SK-N-SH (cell line): Measurements from ENCODE around the gene RASL12.

Experiments
- EZH2phosphoT487 ChIP-seq: fragments of 200-600 bp; sonication (generic); IDR thresholded peaks from 2 replicates; pipeline ENCODE4 v1.6.1; 2017; ENCODE audit warnings: low read depth, mixed run types, mild to moderate bottlenecking, antibody characterized with exemption, moderate library complexity, borderline replicate concordance
- MXI1 ChIP-seq: IDR thresholded peaks from 2 replicates; pipeline ENCODE4 v1.6.1; 2012; ENCODE audit warnings: mild to moderate bottlenecking, low read depth, low read length, improper control_type of control experiment
- NFIC ChIP-seq: IDR thresholded peaks from 2 replicates; pipeline ENCODE4 v1.4.0; 2012; ENCODE audit warnings: borderline replicate concordance
- YY1 ChIP-seq: IDR thresholded peaks from 2 replicates; pipeline ENCODE4 v1.4.0; 2012; ENCODE audit warnings: low read depth, mild to moderate bottlenecking
- TF ChIP-seq, protein P1 (sequence below): fragments of 200-600 bp; sonication (generic); IDR thresholded peaks from 2 replicates; pipeline ENCODE4 v1.6.1; 2017; ENCODE audit warnings: antibody characterized with exemption, mild to moderate bottlenecking, moderate library complexity
- TF ChIP-seq, protein P2 (sequence below): IDR thresholded peaks from 2 replicates; pipeline ENCODE4 v1.4.0; 2012; ENCODE audit warnings: low read depth

DNA sequence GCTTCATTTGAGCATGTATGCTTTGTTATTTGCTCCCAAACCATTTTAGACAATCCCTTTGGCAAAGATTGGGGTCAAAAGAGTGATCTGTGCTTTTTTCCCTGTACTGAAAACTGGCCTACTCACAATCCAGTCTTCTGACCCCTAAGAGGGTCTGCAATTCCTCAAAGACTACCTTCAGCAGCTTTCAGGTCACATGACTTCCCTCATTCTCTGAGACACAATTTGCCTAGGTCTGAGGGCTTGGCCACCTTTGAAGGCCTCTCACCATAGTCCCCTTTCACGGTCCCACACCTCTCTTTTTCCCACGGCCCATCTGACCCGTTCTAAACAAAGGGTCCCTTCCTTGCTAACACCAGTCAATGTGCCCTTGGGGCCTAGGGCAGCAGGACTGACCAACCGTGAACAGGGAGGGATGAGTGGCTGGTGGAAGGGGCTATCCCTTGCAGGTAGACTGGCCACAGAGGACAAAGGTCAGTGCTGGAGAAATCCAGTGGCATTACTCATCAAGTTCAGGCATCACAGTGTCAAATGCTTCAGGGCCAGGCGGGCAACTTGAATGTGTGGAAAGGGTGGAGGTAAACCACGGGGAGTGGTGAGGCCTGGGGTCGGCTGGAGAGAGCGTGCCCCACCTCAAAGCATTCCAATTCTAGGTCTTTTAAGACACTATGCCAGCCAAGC, 10.8 kb downstream of the RASL12 start:
- no peak for TF ChIP-seq NFIC
- TF ChIP-seq EZH2phosphoT487: no peak
- TF ChIP-seq, protein P1, sequence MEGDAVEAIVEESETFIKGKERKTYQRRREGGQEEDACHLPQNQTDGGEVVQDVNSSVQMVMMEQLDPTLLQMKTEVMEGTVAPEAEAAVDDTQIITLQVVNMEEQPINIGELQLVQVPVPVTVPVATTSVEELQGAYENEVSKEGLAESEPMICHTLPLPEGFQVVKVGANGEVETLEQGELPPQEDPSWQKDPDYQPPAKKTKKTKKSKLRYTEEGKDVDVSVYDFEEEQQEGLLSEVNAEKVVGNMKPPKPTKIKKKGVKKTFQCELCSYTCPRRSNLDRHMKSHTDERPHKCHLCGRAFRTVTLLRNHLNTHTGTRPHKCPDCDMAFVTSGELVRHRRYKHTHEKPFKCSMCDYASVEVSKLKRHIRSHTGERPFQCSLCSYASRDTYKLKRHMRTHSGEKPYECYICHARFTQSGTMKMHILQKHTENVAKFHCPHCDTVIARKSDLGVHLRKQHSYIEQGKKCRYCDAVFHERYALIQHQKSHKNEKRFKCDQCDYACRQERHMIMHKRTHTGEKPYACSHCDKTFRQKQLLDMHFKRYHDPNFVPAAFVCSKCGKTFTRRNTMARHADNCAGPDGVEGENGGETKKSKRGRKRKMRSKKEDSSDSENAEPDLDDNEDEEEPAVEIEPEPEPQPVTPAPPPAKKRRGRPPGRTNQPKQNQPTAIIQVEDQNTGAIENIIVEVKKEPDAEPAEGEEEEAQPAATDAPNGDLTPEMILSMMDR: no peak
- TF ChIP-seq, protein P2, sequence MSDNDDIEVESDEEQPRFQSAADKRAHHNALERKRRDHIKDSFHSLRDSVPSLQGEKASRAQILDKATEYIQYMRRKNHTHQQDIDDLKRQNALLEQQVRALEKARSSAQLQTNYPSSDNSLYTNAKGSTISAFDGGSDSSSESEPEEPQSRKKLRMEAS: no peak
- no peak for TF ChIP-seq MXI1
- TF ChIP-seq YY1: no peak
